DND-41 (cell line): ENCODE measurements around the gene INTS1.

Experiments used
- EZH2 ChIP-seq: IDR thresholded peaks from 3 replicates; pipeline ENCODE4 v1.6.1; 2012; ENCODE audit warnings: borderline replicate concordance, low read depth, mild to moderate bottlenecking, moderate library complexity, low read length, inconsistent platforms; ENCODE audit not compliant: severe bottlenecking
- TF ChIP-seq, protein P1 (sequence below): IDR thresholded peaks from 2 replicates; pipeline ENCODE4 v1.5.1; 2012; ENCODE audit warnings: borderline replicate concordance, low read length, moderate library complexity, mild to moderate bottlenecking; ENCODE audit not compliant: poor library complexity, severe bottlenecking; ENCODE audit errors: extremely low read depth

DNA sequence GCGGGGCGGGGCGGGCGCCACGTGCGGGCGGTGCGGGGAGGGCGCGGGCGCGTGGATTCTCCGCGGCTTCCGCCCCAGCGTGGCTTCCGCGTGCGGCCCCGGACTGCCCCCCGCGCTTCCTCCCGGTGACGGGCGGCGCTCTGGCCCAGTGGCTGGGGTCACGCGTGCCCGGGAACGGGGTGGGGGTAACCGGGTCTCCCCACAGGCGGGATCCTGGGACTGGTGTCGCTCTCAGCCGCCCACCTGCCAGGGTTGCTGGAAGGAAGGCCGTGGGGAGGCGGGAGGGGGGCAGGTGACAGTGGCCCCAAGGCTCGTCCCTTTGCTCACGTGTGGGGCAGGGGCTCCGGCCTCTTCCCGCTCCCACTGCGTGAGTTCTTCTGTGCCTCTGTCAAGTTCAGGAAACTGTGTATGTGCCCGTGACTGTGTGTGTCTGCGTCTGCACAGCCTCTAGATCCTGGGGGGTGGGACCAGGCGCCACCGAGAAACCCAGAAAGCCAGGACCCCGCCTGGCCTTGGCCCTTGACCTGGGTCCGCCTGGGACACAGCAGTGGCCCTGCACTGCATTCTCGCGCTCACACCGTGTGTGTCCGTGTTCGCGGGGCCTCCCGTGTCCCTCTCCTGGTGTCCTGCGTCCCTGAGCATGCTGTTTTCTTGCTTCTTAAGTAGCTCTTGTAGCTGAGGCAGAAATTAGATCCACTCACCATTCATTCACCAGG is 27.2 kb upstream of the INTS1 start:
- TF ChIP-seq, protein P1, sequence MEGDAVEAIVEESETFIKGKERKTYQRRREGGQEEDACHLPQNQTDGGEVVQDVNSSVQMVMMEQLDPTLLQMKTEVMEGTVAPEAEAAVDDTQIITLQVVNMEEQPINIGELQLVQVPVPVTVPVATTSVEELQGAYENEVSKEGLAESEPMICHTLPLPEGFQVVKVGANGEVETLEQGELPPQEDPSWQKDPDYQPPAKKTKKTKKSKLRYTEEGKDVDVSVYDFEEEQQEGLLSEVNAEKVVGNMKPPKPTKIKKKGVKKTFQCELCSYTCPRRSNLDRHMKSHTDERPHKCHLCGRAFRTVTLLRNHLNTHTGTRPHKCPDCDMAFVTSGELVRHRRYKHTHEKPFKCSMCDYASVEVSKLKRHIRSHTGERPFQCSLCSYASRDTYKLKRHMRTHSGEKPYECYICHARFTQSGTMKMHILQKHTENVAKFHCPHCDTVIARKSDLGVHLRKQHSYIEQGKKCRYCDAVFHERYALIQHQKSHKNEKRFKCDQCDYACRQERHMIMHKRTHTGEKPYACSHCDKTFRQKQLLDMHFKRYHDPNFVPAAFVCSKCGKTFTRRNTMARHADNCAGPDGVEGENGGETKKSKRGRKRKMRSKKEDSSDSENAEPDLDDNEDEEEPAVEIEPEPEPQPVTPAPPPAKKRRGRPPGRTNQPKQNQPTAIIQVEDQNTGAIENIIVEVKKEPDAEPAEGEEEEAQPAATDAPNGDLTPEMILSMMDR, result no peak
- TF ChIP-seq EZH2, result no peak
